HepG2 (cell line): Measurements from ENCODE around the gene DDAH1. TPM values are rescaled to one million over a fixed set of nuclear protein-coding genes. Genes with fewer than 3 reads are reported as not detected.

Experiments used
- ATAC-seq: fragments of 200-7000 bp; cut with Tn5 transposase; 3 replicates; pipeline ENCODE4 v1.9.1; 2020; ENCODE audit warnings: mild to moderate bottlenecking, moderate library complexity
- BruUV-seq: library from RNA; stranded (reverse); fragments of 400-500 nt; replicated peaks from 2 replicates; lab custom pipeline; 2021; lab: Mats Ljungman, UMichigan
- CTCF ChIA-PET: fragments of 300-600 bp; formaldehyde crosslinking; extraction: SDS; loops from one replicate; lab custom pipeline; 2021; ENCODE audit warnings: low total read pairs, inconsistent platforms, low intra/inter-chr PET ratio; lab: Yijun Ruan, JAX
- POLR2A ChIA-PET: fragments of 350-600 bp; sonication (Branson Sonifier 250); formaldehyde crosslinking; loops from one replicate; lab custom pipeline; 2020; ENCODE audit warnings: antibody characterized with exemption, inconsistent platforms; lab: Yijun Ruan, JAX
- DNase-seq: peaks from one replicate; pipeline ENCODE4 v3.0.0-alpha.2; 2015; ENCODE audit warnings: low spot score
- FAIRE-seq: peaks from 3 replicates; lab custom pipeline; 2011; peaks lifted over from hg19 to GRCh38; lab: Jason Lieb, UNC
- H2AFZ ChIP-seq: one replicate; pipeline ENCODE4 v1.6.1; 2011; ENCODE audit warnings: low read length, inconsistent platforms
- H3K27ac ChIP-seq: fragments of 300-600 bp; 3 replicates; pipeline ENCODE4 v1.8.0; 2011; ENCODE audit warnings: mixed run types, mild to moderate bottlenecking, mixed read lengths, low read length, inconsistent platforms; ENCODE audit not compliant: insufficient read depth; ENCODE audit errors: extremely low read length
- H3K27me3 ChIP-seq, 2 experiments: fragments of 200-600 bp in 1 of 2; 2 replicates in 1 of 2; 3 replicates in 1 of 2; pipeline versions ENCODE4 v1.6.0 to v1.8.0; 2011; ENCODE audit warnings: low read length in 2 of 2, mild to moderate bottlenecking in 2 of 2, moderate library complexity in 2 of 2, inconsistent platforms in 1 of 2; ENCODE audit not compliant: insufficient read depth in 2 of 2, control insufficient read depth in 1 of 2
- H3K36me3 ChIP-seq, 2 experiments: fragments of 200-600 bp in 1 of 2; replicated peaks in 1 of 2; 2 replicates in 1 of 2; 3 replicates in 1 of 2; pipeline versions ENCODE4 v1.5.1 to v1.8.0; 2011; ENCODE audit warnings: low read length in 2 of 2, inconsistent platforms in 1 of 2; ENCODE audit not compliant: insufficient read depth in 2 of 2, control insufficient read depth in 1 of 2
- H3K4me1 ChIP-seq: 2 replicates; pipeline ENCODE4 v1.5.1; 2012; ENCODE audit warnings: low read length, inconsistent platforms; ENCODE audit not compliant: insufficient read depth
- H3K4me2 ChIP-seq: 2 replicates; pipeline ENCODE4 v1.6.0; 2011; ENCODE audit warnings: low read depth, low read length, inconsistent platforms
- H3K4me3 ChIP-seq, 3 experiments: fragments of 200-600 bp in 1 of 3; sonication (generic), shearing (Covaris generic) in 1 of 3; replicated peaks in 1 of 3; 2 replicates each; pipeline ENCODE4 v1.5.1; 2011 to 2016; ENCODE audit warnings: low read length in 3 of 3, inconsistent platforms in 2 of 3, low read depth in 2 of 3, mild to moderate bottlenecking in 2 of 3, control low read depth in 1 of 3, mixed read lengths in 1 of 3; ENCODE audit not compliant: insufficient read depth in 1 of 3
- H3K79me2 ChIP-seq: one replicate; pipeline ENCODE4 v1.6.1; 2011; ENCODE audit warnings: low read length, inconsistent platforms; ENCODE audit not compliant: insufficient read depth
- H3K9ac ChIP-seq: 2 replicates; pipeline ENCODE4 v1.6.0; 2011; ENCODE audit warnings: mild to moderate bottlenecking, low read depth, low read length, inconsistent platforms; ENCODE audit not compliant: insufficient read depth
- H3K9me3 ChIP-seq: 2 replicates; pipeline ENCODE4 v1.5.1; 2012; ENCODE audit warnings: mild to moderate bottlenecking, low read length
- H4K20me1 ChIP-seq: 2 replicates; pipeline ENCODE4 v1.6.0; 2011; ENCODE audit warnings: inconsistent platforms, mild to moderate bottlenecking, low read length, moderate library complexity; ENCODE audit not compliant: insufficient read depth
- BORCS8-MEF2B ChIP-seq: sonication (generic); formaldehyde crosslinking; IDR thresholded peaks from 2 replicates; pipeline ENCODE4 v1.8.0; 2022; ENCODE audit warnings: mild to moderate bottlenecking, missing genetic modification reagents
- CAMTA2 ChIP-seq: sonication (generic); formaldehyde crosslinking; IDR thresholded peaks from 2 replicates; pipeline ENCODE4 v1.4.0; 2020; ENCODE audit warnings: mild to moderate bottlenecking, missing genetic modification reagents, borderline replicate concordance
- CENPBD1 ChIP-seq: sonication (generic); formaldehyde crosslinking; IDR thresholded peaks from 2 replicates; pipeline ENCODE4 v1.8.0; 2022; ENCODE audit warnings: missing genetic modification reagents, low read depth, mild to moderate bottlenecking, borderline replicate concordance
- CREB3 ChIP-seq: sonication (generic); formaldehyde crosslinking; IDR thresholded peaks from 2 replicates; pipeline ENCODE4 v1.5.0; 2020; ENCODE audit warnings: missing genetic modification reagents
- DNMT3B ChIP-seq: conservative IDR thresholded peaks from 2 replicates; pipeline ENCODE4 v1.6.1; 2016; ENCODE audit warnings: missing biosample characterization, control low read depth
- GPN1 ChIP-seq: sonication (generic); formaldehyde crosslinking; IDR thresholded peaks from 2 replicates; pipeline ENCODE4 v1.5.1; 2020; ENCODE audit warnings: missing genetic modification reagents, borderline replicate concordance
- KAT2B ChIP-seq: fragments of 150-350 bp; IDR thresholded peaks from 2 replicates; pipeline ENCODE4 v1.6.1; 2014; ENCODE audit warnings: low read depth, low read length, borderline replicate concordance
- NPAS2 ChIP-seq: sonication (generic); formaldehyde crosslinking; IDR thresholded peaks from 2 replicates; pipeline ENCODE4 v1.8.0; 2022; ENCODE audit warnings: mild to moderate bottlenecking, missing genetic modification reagents, borderline replicate concordance
- RFXANK ChIP-seq: IDR thresholded peaks from 2 replicates; pipeline ENCODE4 v1.6.1; 2016
- SIX1 ChIP-seq: sonication (generic); formaldehyde crosslinking; IDR thresholded peaks from 2 replicates; pipeline ENCODE4 v1.4.0; 2020; ENCODE audit warnings: missing genetic modification reagents, borderline replicate concordance
- U2AF2 ChIP-seq: fragments of 200-400 bp; formaldehyde crosslinking; IDR thresholded peaks from 2 replicates; pipeline ENCODE4 v1.6.1; 2017; ENCODE audit warnings: low read depth, mild to moderate bottlenecking, low read length
- XBP1 ChIP-seq: sonication (generic); formaldehyde crosslinking; IDR thresholded peaks from 2 replicates; pipeline ENCODE4 v1.5.0; 2020; ENCODE audit warnings: missing genetic modification reagents
- ZIK1 ChIP-seq: sonication (generic); formaldehyde crosslinking; IDR thresholded peaks from 2 replicates; pipeline ENCODE4 v1.5.0; 2020; ENCODE audit warnings: mild to moderate bottlenecking, low read depth, missing genetic modification reagents, borderline replicate concordance
- WGBS: methylation state at CpG from one replicate; pipeline ENCODE4 v1.1.6; 2017; ENCODE audit warnings: low lambda C conversion rate; 5-methylcytosine and 5-hydroxymethylcytosine counted together
- in situ Hi-C: cut with HindIII; loops from 2 replicates; pipeline ENCODE4 v1.10.0; 2017; ENCODE audit warnings: low pct_unique_long_range_greater_than_20kb; ENCODE audit not compliant: extremely low pct_ligation_motif_present
- intact Hi-C: fragments of 100-400 bp; cut with micrococcal nuclease; formaldehyde crosslinking; loops from one replicate; pipeline ENCODE4 v1.10.0; 2022; ENCODE audit not compliant: unreplicated experiment
- polyA plus RNA-seq, 8 experiments: library from polyadenylated mRNA; depleted of rRNA in 3 of 8; stranded (reverse) in 7 of 8; unstranded in 1 of 8; fragments of >200 nt; fragmentation: Illumina TruSeq in 4 of 8; extraction: Trizol in 4 of 8; gene quantifications; 2 replicates each; pipeline versions ENCODE4 v1.2.1 to v1.2.3, GENCODE V29; 2011 to 2016; ENCODE audit warnings: low read depth in 4 of 8, missing spikeins in 1 of 8, mixed read lengths in 1 of 8; ENCODE audit not compliant: insufficient read depth in 1 of 8
- total RNA-seq, 5 experiments: library from RNA; depleted of rRNA; stranded (reverse); fragments of >200 nt; fragmentation: Illumina TruSeq; extraction: Trizol; gene quantifications; 2 replicates each; pipeline ENCODE4 v1.2.3, GENCODE V29; 2016; ENCODE audit warnings: low read depth in 1 of 5
- TF ChIP-seq, protein P1 (sequence below): sonication (generic); formaldehyde crosslinking; IDR thresholded peaks from 2 replicates; pipeline ENCODE4 v1.4.0; 2020; ENCODE audit warnings: missing genetic modification reagents
- TF ChIP-seq, protein P2 (sequence below): sonication (generic); formaldehyde crosslinking; IDR thresholded peaks from 2 replicates; pipeline ENCODE4 v1.4.0; 2020; ENCODE audit warnings: mild to moderate bottlenecking, missing genetic modification reagents
- TF ChIP-seq, protein P3 (sequence below): sonication (generic); formaldehyde crosslinking; IDR thresholded peaks from 2 replicates; pipeline ENCODE4 v1.5.0; 2020; ENCODE audit warnings: missing genetic modification reagents, mild to moderate bottlenecking, borderline replicate concordance

Gene DDAH1
- total and polyA plus RNA-seq, 2 of the 13 experiments (the other 11 are each of a cell fraction or from before 2014, with no cell fraction given), result 39.7 to 64.4 TPM

DNA sequence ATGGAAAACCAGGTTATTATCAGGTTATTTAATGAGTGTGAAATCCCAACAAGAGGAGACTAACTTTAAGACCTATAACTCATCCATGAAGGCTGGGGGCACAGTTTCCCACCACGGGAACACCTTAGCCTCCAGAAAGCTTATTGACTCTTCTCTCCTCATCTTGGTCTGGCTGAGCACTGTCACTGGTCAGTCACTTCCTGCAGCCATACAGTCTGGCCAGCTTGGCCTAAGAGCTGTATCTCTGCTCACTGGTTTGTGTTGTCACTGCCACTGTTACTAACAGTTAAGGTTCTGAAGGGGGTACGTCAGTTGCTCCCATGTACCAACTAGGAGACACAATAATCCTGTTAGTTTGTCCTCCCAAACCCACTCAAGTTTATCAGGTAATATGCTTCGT lies 16.7 kb upstream of the DDAH1 start (continued):
- TF ChIP-seq, protein P1, sequence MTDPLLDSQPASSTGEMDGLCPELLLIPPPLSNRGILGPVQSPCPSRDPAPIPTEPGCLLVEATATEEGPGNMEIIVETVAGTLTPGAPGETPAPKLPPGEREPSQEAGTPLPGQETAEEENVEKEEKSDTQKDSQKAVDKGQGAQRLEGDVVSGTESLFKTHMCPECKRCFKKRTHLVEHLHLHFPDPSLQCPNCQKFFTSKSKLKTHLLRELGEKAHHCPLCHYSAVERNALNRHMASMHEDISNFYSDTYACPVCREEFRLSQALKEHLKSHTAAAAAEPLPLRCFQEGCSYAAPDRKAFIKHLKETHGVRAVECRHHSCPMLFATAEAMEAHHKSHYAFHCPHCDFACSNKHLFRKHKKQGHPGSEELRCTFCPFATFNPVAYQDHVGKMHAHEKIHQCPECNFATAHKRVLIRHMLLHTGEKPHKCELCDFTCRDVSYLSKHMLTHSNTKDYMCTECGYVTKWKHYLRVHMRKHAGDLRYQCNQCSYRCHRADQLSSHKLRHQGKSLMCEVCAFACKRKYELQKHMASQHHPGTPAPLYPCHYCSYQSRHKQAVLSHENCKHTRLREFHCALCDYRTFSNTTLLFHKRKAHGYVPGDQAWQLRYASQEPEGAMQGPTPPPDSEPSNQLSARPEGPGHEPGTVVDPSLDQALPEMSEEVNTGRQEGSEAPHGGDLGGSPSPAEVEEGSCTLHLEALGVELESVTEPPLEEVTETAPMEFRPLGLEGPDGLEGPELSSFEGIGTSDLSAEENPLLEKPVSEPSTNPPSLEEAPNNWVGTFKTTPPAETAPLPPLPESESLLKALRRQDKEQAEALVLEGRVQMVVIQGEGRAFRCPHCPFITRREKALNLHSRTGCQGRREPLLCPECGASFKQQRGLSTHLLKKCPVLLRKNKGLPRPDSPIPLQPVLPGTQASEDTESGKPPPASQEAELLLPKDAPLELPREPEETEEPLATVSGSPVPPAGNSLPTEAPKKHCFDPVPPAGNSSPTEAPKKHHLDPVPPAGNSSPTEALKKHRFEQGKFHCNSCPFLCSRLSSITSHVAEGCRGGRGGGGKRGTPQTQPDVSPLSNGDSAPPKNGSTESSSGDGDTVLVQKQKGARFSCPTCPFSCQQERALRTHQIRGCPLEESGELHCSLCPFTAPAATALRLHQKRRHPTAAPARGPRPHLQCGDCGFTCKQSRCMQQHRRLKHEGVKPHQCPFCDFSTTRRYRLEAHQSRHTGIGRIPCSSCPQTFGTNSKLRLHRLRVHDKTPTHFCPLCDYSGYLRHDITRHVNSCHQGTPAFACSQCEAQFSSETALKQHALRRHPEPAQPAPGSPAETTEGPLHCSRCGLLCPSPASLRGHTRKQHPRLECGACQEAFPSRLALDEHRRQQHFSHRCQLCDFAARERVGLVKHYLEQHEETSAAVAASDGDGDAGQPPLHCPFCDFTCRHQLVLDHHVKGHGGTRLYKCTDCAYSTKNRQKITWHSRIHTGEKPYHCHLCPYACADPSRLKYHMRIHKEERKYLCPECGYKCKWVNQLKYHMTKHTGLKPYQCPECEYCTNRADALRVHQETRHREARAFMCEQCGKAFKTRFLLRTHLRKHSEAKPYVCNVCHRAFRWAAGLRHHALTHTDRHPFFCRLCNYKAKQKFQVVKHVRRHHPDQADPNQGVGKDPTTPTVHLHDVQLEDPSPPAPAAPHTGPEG (CRISPR knock-in tag), result no peak
- TF ChIP-seq GPN1 (CRISPR knock-in tag) (no peak), BORCS8-MEF2B (CRISPR knock-in tag) (no peak), ZIK1 (CRISPR knock-in tag) (no peak), U2AF2 (no peak), NPAS2 (no peak)
- TF ChIP-seq, protein P2, sequence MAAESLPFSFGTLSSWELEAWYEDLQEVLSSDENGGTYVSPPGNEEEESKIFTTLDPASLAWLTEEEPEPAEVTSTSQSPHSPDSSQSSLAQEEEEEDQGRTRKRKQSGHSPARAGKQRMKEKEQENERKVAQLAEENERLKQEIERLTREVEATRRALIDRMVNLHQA (CRISPR knock-in tag), result no peak

GRCh38 chr1:85480566-85480965 lies 15.6 kb upstream of the DDAH1 start:
- no peak overlapping the region for H3K4me2 ChIP-seq
- no peaks in the 10 kb centered on the region for H3K9me3 ChIP-seq
- no peaks in the 10 kb centered on the region for H3K27me3 ChIP-seq
- FAIRE-seq (no peak), ATAC-seq (no peak), DNase-seq (no peak)
- no peaks in the 10 kb centered on the region for H3K4me1 ChIP-seq
- H3K79me2 ChIP-seq, result no peaks in the 10 kb centered on the region
- H4K20me1 ChIP-seq, result no peaks in the 10 kb centered on the region
- no peak overlapping the region for H3K27ac ChIP-seq
- CTCF ChIA-PET, result no interaction called here
- intact Hi-C loops, result no loop called here
- no peak overlapping the region for H3K9ac ChIP-seq
- no TSS peak for BruUV-seq
- in situ Hi-C loops, result no loop called here
- no peaks in the 10 kb centered on the region for H3K36me3 ChIP-seq
- WGBS, result 48% methylated on average over 2 of the region's 2 CpGs
- H3K4me3 ChIP-seq, result no peak overlapping the region
- no peak overlapping the region for H2AFZ ChIP-seq
- POLR2A ChIA-PET, result no interaction called here
- TF ChIP-seq XBP1 (CRISPR knock-in tag), result no peak
- no peak for TF ChIP-seq CREB3 (CRISPR knock-in tag)
- no peak for TF ChIP-seq KAT2B
- no peak for TF ChIP-seq CAMTA2
- TF ChIP-seq RFXANK (CRISPR knock-in tag), result no peak
- TF ChIP-seq DNMT3B, result no peak
- no peak for TF ChIP-seq CENPBD1
- TF ChIP-seq SIX1 (CRISPR knock-in tag), result no peak
- TF ChIP-seq, protein P3, sequence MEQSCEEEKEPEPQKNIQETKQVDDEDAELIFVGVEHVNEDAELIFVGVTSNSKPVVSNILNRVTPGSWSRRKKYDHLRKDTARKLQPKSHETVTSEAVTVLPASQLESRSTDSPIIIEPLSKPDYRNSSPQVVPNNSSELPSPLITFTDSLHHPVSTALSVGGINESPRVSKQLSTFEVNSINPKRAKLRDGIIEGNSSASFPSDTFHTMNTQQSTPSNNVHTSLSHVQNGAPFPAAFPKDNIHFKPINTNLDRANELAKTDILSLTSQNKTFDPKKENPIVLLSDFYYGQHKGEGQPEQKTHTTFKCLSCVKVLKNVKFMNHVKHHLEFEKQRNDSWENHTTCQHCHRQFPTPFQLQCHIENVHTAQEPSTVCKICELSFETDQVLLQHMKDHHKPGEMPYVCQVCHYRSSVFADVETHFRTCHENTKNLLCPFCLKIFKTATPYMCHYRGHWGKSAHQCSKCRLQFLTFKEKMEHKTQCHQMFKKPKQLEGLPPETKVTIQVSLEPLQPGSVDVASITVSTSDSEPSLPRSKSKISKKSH (CRISPR knock-in tag), result no peak
